Motor neuron (in vitro differentiated cells): Measurements from ENCODE around the gene TMEM63C. TPM values are rescaled to one million over a fixed set of nuclear protein-coding genes. Genes with fewer than 3 reads are reported as not detected.

Experiments used
- ATAC-seq, 8 experiments: fragments of 200-7000 bp; cut with Tn5 transposase; replicated peaks in 6 of 8; 2 replicates each; pipeline ENCODE4 v1.8.0; 2021; ENCODE audit warnings: mild to moderate bottlenecking in 8 of 8, moderate library complexity in 8 of 8
- H3K27ac ChIP-seq, 2 donors: fragments of 250-450 bp; sonication (Bioruptor Pico); 2 replicates each; pipeline ENCODE4 v1.9.0; 2021; ENCODE audit warnings: antibody characterized with exemption in 2 of 2, mild to moderate bottlenecking in 2 of 2, moderate library complexity in 1 of 2
- H3K4me1 ChIP-seq, 2 donors: fragments of 250-450 bp; sonication (Bioruptor Pico); replicated peaks in 1 of 2; 2 replicates each; pipeline ENCODE4 v1.6.1; 2021; ENCODE audit warnings: antibody characterized with exemption in 2 of 2, mild to moderate bottlenecking in 2 of 2, moderate library complexity in 1 of 2
- H3K4me3 ChIP-seq, 5 donors: fragments of 250-450 bp; sonication (Bioruptor Pico); 2 replicates each; pipeline ENCODE4 v1.9.0; 2021; ENCODE audit warnings: antibody characterized with exemption in 5 of 5, mild to moderate bottlenecking in 5 of 5, moderate library complexity in 4 of 5
- WGBS, 10 experiments: fragments of 450-650 bp; shearing (Covaris generic); methylation state at CpG; one replicate each; pipeline ENCODE4 v1.0.0; 2022; 5-methylcytosine and 5-hydroxymethylcytosine counted together
- in situ Hi-C, 9 experiments: fragments of 400-800 bp; cut with MboI; loops; one replicate each; pipeline ENCODE4 v1.15.0; 2021; ENCODE audit warnings: low sequenced_read_pairs in 9 of 9, low pct_unique_long_range_greater_than_20kb in 2 of 9; ENCODE audit not compliant: unreplicated experiment in 9 of 9
- total RNA-seq, 8 experiments: library from RNA; unstranded; fragments of 300-600 nt; gene quantifications; 2 replicates each; pipeline versions ENCODE4 v1.2.3 to v1.2.4, GENCODE V29; 2022

Gene TMEM63C
- total RNA-seq, 8 experiments from 2014 or later: 0.10 to 18.8 (median 6.9) TPM

DNA sequence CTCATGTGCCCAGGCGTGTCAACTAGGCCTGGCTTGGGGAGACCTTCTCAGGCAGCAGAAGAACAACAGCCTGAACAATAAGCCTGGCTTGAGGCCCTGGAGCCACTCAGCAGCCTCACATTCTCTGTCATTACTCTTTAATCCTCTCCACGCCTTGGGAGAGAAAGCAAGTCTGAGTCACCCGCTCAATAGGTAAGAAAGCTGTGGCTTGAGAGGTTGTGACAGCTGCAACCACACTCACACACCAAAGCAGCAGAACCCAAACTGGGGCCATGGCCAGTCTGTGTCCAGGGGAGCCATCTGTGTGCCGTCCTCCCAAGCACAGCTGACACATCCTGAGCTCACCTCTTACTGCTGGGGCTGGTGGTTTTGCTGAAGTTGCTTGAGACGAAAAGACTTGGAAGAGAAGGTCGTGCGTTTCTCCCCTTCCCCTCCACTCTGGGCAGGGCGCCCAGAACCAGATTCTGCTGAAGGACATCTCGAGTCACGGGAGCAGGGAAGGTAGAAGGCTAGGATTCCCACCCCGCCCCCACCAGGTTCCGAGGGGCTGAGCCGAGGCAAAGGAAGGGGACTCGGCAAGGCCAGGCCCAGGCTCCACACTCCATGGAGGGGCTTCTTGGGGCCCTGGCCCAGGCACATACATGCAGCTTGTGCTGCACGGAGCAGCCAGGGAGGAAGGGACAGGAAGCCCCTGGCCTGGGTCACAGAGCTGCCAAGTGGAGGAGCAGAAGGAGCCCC lies 5.5 kb downstream of the TMEM63C start:
- Histone ChIP-seq H3K4me1 (peaks cover 9 to 19% of the 10 kb centered on the region in 2 donors), H3K4me3 (no peak overlapping the region), H3K27ac (no peak overlapping the region)
- peak in 7 of 8 experiments; percentile 1 to 59 (median 20) for ATAC-seq
- WGBS, 10 experiments: 20 to 72% (median 53%) methylated on average over 1 to 7 of the region's 15 CpGs; no CpG with 5 or more reads in 3 of the 10 experiments
- in situ Hi-C loops: no loop called here

DNA sequence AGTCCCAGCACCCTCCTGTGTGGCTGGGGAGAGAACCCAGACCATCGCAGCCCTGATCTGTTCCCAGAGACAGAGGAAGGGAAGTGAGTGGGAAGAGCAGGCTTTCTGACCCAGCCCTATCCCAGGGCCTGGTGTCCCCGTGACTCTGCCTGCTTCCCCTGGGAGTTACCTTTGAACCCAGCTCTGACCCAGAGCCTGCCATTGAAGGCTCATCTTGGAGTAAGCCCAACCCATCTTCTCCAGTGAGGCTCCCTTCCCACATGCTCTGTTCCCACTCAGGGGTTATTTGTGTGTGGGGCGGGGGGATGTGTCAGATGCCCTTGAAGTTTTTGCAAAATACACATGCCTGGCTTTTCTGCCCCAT lies 6.0 kb downstream of the TMEM63C start:
- no peak overlapping the region for H3K4me3 ChIP-seq
- 0 to 80% (median 60%) methylated on average over 1 to 2 of the region's 3 CpGs; no CpG with 5 or more reads in 7 of the 10 experiments for WGBS, 10 experiments
- ATAC-seq: peak in 1 of 8 experiments; percentile 6
- H3K4me1 ChIP-seq: peaks cover 6 to 15% of the 10 kb centered on the region in 2 donors
- no peak overlapping the region for H3K27ac ChIP-seq
- in situ Hi-C loops: no loop called here

DNA sequence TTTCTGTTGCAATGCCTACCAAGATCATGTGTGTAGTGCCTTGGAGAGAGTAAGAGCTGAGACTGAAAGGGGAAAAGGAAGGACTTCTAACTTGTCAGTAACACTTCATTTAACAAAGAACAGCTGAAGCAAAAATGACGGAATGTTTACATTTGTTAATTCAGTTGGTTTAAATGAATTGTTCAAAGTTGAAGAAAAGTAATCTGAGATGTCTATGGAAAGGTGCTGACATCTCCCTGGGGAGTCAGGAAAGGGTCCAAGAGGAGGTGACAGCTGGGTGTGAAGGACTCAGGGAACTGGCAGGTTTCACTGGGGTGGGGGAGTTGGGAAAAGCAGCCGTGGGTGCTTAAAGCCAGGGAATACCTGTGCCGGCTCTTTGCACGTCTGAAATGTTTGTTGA lies 7.9 kb downstream of the TMEM63C start:
- Histone ChIP-seq H3K27ac (no peak overlapping the region), H3K4me3 (no peak overlapping the region), H3K4me1 (peaks cover 0 to 10% of the 10 kb centered on the region in 2 donors)
- in situ Hi-C loops: no loop called here
- ATAC-seq: no peak
- WGBS, 10 experiments: 0 to 74% (median 48%) methylated on average over 1 to 4 of the region's 4 CpGs; no CpG with 5 or more reads in 4 of the 10 experiments

DNA sequence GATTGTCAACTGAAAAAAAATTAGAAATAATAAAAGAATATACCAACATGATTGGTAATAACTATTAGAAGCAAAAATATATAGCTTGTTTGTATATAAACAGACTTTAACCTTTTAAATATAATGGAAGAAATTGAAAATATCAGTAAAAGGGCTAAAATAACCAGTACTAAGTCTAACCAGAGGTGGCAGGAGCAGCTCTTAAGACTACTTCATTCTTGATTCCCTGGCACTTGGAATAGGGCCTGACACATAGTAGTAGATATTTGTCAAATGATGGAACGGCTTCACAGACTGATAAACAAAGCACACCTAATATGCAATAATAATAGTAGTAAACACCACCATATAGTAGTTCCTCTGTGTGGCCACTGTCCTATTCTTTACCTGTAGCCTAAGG lies 9.4 kb downstream of the TMEM63C start:
- Histone ChIP-seq H3K27ac (no peak overlapping the region), H3K4me3 (no peak overlapping the region), H3K4me1 (peaks cover 0 to 10% of the 10 kb centered on the region in 2 donors)
- in situ Hi-C loops: no loop called here
- WGBS, 10 experiments: 0 to 80% (median 50%) methylated on average over 1 of the region's 1 CpG; no CpG with 5 or more reads in 3 of the 10 experiments
- ATAC-seq: no peak

DNA sequence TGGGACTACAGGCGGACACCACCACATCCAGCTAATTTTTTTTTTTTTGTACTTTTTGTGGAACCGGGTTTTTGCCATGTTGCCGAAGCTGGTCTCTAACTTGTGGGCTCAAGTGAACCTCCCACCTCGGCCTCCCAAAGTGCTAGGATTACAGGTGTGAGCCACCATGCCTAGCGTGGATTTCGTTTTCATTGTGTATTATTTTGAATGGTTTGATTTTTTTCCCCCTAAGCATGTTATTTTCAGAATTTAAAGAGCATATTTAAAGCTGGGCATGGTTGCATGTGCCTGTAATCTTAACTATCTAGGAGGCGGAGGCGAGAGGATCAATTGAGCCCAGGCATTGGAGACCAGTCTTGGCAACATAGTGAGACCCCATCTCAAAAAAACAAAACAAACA lies 13.1 kb downstream of the TMEM63C start:
- WGBS, 10 experiments: 41 to 100% (median 90%) methylated on average over 1 to 8 of the region's 8 CpGs; no CpG with 5 or more reads in 1 of the 10 experiments
- Histone ChIP-seq H3K4me1 (no peaks in the 10 kb centered on the region), H3K27ac (no peak overlapping the region), H3K4me3 (no peak overlapping the region)
- in situ Hi-C loops: no loop called here
- ATAC-seq: no peak

DNA sequence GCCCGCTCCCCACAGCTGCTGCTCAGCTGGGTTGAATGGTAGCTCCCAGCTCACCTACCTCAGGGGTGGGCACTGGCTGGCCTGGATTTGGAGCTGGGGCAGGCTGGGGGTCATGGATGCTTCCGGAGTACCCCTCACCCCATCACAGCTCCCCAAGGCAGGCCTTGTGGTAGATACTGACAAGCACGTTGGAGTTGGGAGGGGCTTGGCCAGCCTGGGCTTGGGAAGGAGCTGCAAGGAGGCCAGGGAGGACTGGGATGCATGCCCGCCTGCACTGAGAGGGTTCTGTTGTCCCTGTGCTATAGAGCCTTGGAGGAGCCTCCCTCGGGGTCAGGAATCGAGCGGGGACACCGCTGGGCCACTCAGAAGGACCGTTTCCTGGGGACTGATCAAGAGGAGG lies 14.2 kb downstream of the TMEM63C start:
- no peak for ATAC-seq
- no peak overlapping the region for H3K4me3 ChIP-seq
- H3K4me1 ChIP-seq: no peaks in the 10 kb centered on the region
- WGBS, 10 experiments: 10 to 100% (median 100%) methylated on average over 1 to 2 of the region's 9 CpGs; no CpG with 5 or more reads in 7 of the 10 experiments
- H3K27ac ChIP-seq: no peak overlapping the region
- in situ Hi-C loops: no loop called here

DNA sequence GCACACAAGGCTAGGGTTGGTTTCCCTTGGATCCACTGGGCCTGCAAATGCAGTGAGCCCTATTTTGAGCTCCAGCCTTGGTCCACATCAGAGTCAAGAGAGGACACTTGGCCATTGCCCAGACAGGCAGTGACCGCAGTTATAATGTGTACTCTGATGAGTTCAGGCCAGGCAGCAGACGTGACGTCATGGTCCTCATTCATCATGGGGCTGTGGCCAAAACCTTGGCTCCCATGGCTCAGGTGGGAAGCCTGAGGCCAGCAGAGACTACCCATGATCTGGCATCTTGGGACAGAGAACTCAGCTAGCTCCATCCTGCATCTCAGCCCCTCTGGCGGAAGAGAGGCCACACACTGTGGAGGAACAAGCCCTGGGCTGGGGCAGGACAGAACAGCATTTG lies 16.4 kb downstream of the TMEM63C start:
- Histone ChIP-seq H3K4me3 (no peak overlapping the region), H3K4me1 (no peaks in the 10 kb centered on the region), H3K27ac (no peak overlapping the region)
- 60 to 100% (median 83%) methylated on average over 1 to 3 of the region's 4 CpGs; no CpG with 5 or more reads in 5 of the 10 experiments for WGBS, 10 experiments
- no peak for ATAC-seq
- in situ Hi-C loops: no loop called here

DNA sequence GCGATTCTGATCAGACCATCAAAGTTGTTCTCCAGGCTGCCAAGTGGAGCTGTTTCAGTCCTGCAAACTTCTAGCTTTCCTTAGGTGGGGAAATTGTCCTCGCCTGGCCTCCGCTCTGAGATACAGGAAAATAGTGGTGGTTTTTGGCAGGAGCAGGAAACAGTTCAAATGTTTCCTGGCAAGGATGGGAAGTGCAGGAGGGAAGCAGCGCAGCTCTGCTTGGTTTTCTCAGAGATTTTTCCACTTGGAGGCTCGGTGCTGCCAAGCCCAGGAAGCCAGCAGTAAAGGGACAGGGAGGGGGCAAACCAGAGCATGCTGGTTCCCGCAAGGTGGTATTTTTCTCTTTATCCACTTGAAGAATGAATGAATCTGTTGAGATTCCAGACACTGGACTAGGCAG lies 17.0 kb downstream of the TMEM63C start:
- WGBS, 10 experiments: 0 to 100% (median 79%) methylated on average over 1 to 6 of the region's 6 CpGs; no CpG with 5 or more reads in 3 of the 10 experiments
- no peak overlapping the region for H3K27ac ChIP-seq
- peaks cover 1 to 2% of the 10 kb centered on the region in 2 donors for H3K4me1 ChIP-seq
- no peak overlapping the region for H3K4me3 ChIP-seq
- in situ Hi-C loops: no loop called here
- no peak for ATAC-seq

DNA sequence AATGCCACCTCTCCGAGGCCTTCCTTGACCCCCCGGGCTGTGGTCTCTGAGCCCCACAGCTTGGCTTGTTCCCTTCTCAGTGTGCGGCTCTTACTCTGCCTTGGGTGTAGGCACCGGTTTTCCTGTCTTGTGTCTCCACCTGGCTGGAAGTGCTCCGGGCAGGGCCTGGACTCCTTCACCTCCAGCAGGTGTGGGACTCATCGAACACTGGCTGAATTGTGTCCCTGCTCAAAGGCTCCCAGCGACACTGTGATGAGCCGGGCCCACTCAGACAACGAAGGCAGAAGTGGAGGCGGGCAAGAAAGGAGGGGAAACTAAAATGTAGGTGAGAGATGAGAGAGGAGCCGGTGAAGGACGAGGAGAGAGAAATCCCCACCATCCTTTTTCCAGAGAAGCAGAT lies 18.0 kb downstream of the TMEM63C start:
- ATAC-seq: no peak
- H3K27ac ChIP-seq: no peak overlapping the region
- H3K4me3 ChIP-seq: no peak overlapping the region
- in situ Hi-C loops: no loop called here
- WGBS, 10 experiments: 17 to 100% (median 60%) methylated on average over 1 to 6 of the region's 12 CpGs; no CpG with 5 or more reads in 3 of the 10 experiments
- H3K4me1 ChIP-seq: peaks cover 11% of the 10 kb centered on the region in 2 donors

DNA sequence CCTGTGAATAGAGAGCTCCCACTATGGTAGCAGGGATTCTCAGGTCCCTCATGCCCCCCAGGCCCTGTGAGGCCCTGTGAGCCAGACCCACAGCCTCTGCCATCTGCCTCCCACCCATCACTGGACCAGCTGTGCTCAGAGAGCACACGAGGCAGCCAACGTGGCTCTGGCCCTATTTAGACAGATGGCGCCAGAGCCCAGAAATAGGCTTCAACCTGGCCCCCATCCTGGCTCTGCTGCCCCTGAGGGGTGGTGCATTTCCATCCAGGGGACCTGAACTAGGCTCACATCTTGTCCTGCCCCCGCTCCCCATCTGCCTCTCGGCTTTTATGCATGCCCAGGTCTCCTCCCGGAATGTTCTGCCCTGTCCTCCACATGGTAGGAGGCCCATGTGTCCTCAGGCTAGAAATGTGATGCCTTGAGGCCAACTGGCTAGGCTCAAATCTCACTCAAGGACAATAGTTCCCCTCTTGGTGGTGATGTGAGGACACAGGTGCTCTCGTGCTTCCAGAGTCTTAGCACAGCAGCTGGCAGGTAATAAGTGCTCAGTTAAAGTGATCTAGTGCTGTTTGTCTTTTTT lies 18.9 kb downstream of the TMEM63C start:
- WGBS, 10 experiments: 0 to 86% (median 71%) methylated on average over 1 to 4 of the region's 7 CpGs; no CpG with 5 or more reads in 3 of the 10 experiments
- no peak overlapping the region for H3K27ac ChIP-seq
- ATAC-seq: no peak
- H3K4me1 ChIP-seq: peaks cover 11% of the 10 kb centered on the region in 2 donors
- H3K4me3 ChIP-seq: no peak overlapping the region
- in situ Hi-C loops: no loop called here

DNA sequence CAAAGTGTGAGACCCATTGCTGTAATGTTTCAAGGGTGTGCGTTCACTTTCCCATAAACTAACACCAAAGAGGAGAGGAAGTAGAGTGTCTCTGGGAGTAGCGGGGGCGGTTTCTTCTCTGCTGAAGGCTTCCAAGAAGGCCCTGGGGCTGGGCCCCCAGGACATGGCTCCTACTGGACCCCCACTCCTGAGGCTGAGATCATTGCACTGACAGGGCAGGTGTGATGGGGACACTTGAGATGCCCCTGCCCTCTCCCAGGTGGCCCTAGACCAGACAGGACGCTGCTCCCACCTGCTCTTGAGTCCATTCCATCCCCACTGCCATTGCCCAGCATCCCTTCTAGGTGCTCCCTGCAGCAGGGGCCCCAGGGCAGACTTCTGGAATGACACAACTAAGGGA lies 20.1 kb downstream of the TMEM63C start:
- in situ Hi-C loops: no loop called here
- no peak overlapping the region for H3K27ac ChIP-seq
- ATAC-seq: no peak
- H3K4me1 ChIP-seq: peaks cover 11% of the 10 kb centered on the region in 2 donors
- no peak overlapping the region for H3K4me3 ChIP-seq
- WGBS, 10 experiments: 0 to 100% (median 55%) methylated on average over 1 to 3 of the region's 4 CpGs; no CpG with 5 or more reads in 6 of the 10 experiments

DNA sequence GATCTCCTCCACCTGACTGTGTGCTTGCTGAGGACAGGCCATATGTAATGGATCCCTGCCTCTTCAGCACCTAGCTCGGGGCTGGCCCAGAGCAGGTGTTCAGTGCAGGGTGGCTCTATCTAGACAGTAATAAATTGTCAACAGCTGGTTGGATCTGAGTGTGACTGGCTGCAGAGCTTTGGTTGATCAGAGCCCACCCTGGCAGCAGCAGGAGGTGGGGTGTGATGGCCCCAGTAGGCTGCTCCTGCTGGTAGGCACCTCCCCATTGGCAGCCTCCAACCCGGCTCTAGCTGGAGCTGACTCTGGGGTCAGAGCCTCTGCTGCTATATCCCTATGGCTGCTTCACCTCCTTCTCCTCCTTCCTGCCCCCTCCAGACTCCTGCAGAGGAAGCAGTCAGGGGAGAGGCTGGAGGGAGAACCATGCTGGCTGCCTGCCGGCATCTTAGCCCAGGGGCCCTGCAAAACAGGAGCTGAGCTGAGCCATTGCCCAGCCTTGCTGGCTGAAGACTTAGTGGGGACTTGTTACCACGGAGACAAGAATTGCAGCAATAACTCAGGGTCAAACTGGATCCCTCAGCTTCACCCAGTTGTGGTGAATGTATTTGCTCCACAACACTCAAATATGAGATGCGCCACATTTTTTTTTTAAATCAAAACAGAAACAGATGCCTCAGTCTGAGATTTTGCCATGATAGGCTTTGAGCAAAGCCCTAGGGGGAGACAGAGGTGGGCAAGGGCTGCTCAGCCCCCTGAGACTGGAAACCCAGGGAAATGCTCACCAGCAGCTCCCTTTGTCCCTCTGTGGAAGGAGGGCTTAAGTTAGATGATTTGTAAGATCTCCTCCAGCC lies 22.2 kb downstream of the TMEM63C start:
- 0 to 100% (median 47%) methylated on average over 1 to 4 of the region's 5 CpGs; no CpG with 5 or more reads in 4 of the 10 experiments for WGBS, 10 experiments
- Histone ChIP-seq H3K27ac (peak overlapping the region; percentile 36 to 66), H3K4me1 (peaks cover 25 to 26% of the 10 kb centered on the region in 2 donors), H3K4me3 (no peak overlapping the region)
- in situ Hi-C loops: no loop called here
- peak in 5 of 8 experiments; percentile 75 to 89 (median 82) for ATAC-seq

DNA sequence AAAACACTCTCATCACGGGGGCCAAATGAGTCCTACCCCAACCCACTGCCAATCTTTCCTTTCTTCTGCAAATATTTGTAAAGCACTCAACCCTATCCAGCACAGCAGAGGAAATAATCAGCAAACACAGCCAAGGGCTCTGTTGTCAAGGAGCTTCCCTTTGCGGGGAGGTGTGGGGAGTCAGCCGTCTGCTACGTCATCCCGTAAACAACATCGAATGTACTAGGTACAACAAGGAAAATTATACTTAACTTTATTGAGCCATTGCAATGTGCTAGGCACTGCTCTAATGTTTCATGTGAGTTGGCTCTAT lies 22.8 kb downstream of the TMEM63C start:
- WGBS, 10 experiments: 20 to 61% (median 31%) methylated on average over 1 to 6 of the region's 6 CpGs; no CpG with 5 or more reads in 5 of the 10 experiments
- peak in 3 of 8 experiments; percentile 41 to 79 (median 48) for ATAC-seq
- Histone ChIP-seq H3K4me1 (peaks cover 25 to 27% of the 10 kb centered on the region in 2 donors), H3K27ac (peak overlapping the region; percentile 36 to 66), H3K4me3 (no peak overlapping the region)
- in situ Hi-C loops: no loop called here
